Lower leg skin (tissue), 4 donors: Measurements from ENCODE around the gene ZMAT3. TPM values are rescaled to one million over a fixed set of nuclear protein-coding genes. Genes with fewer than 3 reads are reported as not detected.

Experiments used
- DNase-seq, 2 donors: peaks; one replicate each; pipeline ENCODE4 v3.0.0-alpha.2; 2019; ENCODE audit warnings: low spot score in 2 of 2
- H3K4me3 ChIP-seq: fragments of 200-600 bp; sonication (generic); 2 replicates; pipeline ENCODE4 v1.5.1; 2017; ENCODE audit warnings: mild to moderate bottlenecking, low read depth; ENCODE audit not compliant: poor library complexity, severe bottlenecking
- POLR2A ChIP-seq, 2 donors: fragments of 450-650 bp; IDR thresholded peaks; one replicate each; pipeline ENCODE4 v1.6.1; 2016 to 2017; ENCODE audit warnings: antibody characterized with exemption in 2 of 2, mild to moderate bottlenecking in 1 of 2, moderate library complexity in 1 of 2
- WGBS, 2 donors: methylation state at CpG; one replicate each; pipeline ENCODE4 v1.1.5; 2018; 5-methylcytosine and 5-hydroxymethylcytosine counted together
- intact Hi-C: fragments of 100-400 bp; cut with DNase I; formaldehyde crosslinking; loops from one replicate; pipeline ENCODE4 v1.15.0; 2023; ENCODE audit warnings: low total_unique reads
- total RNA-seq, 4 donors: library from RNA; depleted of rRNA; stranded (reverse); fragments of >200 nt; gene quantifications; one replicate each; pipeline ENCODE4 v1.1.0, GENCODE V29; 2016
- TF ChIP-seq, protein P1 (sequence below), 3 donors: fragments of 450-650 bp; IDR thresholded peaks; one replicate each; pipeline ENCODE4 v1.5.1; 2016; ENCODE audit warnings: antibody characterized with exemption in 3 of 3, mild to moderate bottlenecking in 3 of 3, moderate library complexity in 2 of 3

Gene ZMAT3
- total RNA-seq, 4 donors from 2014 or later, result 6.3 to 11.2 (median 10.2) TPM

DNA sequence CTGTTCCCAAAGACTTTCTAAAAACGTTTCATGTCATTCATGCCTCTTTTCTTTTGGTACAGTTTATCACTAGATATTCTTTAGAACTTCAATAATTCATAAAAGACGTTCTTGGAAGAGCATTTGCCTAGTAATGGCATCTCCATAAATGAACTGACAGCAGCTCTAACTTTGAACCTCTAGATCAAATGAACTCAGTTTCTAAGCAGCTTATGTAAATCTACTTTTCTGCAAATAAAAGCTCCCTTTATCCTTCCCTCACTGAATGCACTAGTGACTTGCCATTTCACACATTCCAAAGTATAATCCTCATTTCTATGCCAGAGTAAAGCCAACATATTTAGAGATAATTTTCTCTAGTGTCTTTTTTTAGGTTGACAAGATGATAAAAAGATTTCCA, 85.2 kb downstream of the ZMAT3 start:
- WGBS, 2 donors, result 36 to 40% methylated on average over 2 of the region's 2 CpGs
- intact Hi-C loops, result no loop called here
- H3K4me3 ChIP-seq, result no peak overlapping the region
- no peak for DNase-seq
- no peak for TF ChIP-seq POLR2A (IDR thresholded peaks at IDR 0.05)
- TF ChIP-seq, protein P1, sequence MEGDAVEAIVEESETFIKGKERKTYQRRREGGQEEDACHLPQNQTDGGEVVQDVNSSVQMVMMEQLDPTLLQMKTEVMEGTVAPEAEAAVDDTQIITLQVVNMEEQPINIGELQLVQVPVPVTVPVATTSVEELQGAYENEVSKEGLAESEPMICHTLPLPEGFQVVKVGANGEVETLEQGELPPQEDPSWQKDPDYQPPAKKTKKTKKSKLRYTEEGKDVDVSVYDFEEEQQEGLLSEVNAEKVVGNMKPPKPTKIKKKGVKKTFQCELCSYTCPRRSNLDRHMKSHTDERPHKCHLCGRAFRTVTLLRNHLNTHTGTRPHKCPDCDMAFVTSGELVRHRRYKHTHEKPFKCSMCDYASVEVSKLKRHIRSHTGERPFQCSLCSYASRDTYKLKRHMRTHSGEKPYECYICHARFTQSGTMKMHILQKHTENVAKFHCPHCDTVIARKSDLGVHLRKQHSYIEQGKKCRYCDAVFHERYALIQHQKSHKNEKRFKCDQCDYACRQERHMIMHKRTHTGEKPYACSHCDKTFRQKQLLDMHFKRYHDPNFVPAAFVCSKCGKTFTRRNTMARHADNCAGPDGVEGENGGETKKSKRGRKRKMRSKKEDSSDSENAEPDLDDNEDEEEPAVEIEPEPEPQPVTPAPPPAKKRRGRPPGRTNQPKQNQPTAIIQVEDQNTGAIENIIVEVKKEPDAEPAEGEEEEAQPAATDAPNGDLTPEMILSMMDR (IDR thresholded peaks at IDR 0.05), result no peak

DNA sequence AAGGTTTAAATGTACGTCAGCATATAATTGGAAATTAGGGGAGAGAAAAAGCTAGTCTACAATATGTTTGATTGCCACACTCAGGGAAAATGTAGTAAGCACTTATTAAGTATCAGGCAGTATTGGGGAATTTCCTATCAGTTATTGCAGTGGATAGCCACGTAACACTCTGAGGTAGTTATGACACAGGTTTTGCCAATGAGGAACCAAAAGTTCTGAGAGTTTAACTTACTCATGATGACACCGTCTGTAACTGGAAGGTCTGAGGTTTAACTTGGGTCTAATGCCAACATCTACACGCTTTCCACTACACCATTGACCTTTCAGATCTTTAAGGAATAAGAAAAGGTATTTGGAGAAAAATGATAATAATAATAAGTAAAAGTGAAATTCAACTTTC, 89.5 kb downstream of the ZMAT3 start:
- intact Hi-C loops, result no loop called here
- DNase-seq, result no peak
- H3K4me3 ChIP-seq, result no peak overlapping the region
- TF ChIP-seq, protein P1 (IDR thresholded peaks at IDR 0.05), result no peak
- no peak for TF ChIP-seq POLR2A (IDR thresholded peaks at IDR 0.05)
- WGBS, 2 donors, result 81 to 82% methylated on average over 4 of the region's 4 CpGs

DNA sequence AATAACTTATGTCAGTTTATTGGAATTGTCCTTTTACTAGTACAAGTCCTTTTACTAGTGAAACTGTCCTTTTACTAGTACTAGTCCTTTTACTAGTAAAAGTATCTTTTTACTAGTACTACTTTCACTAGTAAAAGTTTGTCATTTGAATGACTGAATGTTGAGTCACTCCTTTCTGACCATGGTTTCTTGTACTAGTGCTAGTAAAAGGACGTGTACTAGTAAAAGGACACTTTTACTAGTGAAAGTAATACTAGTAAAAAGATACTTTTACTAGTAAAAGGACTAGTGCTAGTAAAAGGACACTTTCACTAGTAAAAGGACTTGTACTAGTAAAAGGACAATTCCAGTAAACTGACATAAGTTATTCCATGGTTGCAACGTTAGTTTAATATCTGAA, 96.3 kb downstream of the ZMAT3 start:
- intact Hi-C loops, result no loop called here

DNA sequence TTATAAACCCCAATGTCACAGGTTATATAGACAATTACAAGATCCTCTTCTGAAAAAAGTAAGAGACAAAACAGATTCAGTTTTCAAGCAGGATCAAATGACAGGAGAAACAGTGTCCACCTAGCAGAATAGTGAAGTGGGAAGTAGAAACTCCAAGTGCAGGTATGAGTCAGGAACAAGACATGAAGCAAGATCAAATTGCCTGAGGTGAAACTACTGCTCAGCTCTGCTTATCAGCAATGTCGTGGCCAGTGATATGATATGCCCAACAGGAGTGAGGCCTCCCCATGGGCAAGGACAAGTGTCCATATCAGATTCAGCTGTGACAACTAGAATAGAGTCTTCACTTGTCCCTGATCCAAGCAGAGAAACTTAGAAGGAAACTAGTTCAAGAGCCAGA, 100.0 kb downstream of the ZMAT3 start:
- no peak for TF ChIP-seq POLR2A (IDR thresholded peaks at IDR 0.05)
- TF ChIP-seq, protein P1 (IDR thresholded peaks at IDR 0.05), result no peak
- H3K4me3 ChIP-seq, result no peak overlapping the region
- DNase-seq, result no peak
- 40 to 46% methylated on average over 1 of the region's 1 CpG for WGBS, 2 donors
- intact Hi-C loops, result no loop called here

More for the DNA sequence above, 96.3 kb downstream of the ZMAT3 start:
- DNase-seq, result no peak
- H3K4me3 ChIP-seq, result no peak overlapping the region
- TF ChIP-seq POLR2A (IDR thresholded peaks at IDR 0.05), result no peak
- TF ChIP-seq, protein P1 (IDR thresholded peaks at IDR 0.05), result no peak
- WGBS, 2 donors, result 81 to 88% methylated on average over 2 of the region's 2 CpGs

DNA sequence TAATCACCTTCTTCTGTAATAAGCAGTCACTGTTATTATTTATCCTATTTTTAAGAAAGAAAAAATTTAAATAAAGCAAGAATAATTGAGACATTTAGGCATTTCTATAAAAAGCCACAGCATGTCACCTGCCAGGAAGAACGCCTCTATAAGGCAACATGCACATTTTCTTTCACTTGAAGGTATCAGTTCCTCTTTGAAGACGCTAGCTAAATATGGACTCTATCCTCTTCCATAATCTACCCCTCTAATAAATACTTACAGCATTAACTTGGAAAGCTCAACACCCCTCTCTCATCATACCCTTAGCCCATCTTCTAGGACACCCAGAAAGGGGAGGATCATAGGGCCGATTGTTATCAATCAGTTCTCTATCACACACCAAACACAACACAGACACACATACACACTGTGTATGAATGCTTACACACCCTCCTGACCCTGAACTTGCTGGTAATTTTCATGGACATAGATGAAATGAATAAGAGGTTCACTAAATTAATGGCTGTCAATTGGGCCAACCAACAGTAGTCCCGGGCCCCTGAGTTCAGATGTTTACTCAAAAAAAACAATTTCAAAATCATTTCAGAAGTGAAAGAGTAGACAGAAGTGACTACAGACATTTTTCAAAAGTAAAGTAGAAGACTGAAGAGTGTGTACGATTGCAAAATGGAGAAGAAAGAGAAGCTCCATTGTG, 102.5 kb downstream of the ZMAT3 start:
- intact Hi-C loops, result no loop called here
- no peak overlapping the region for H3K4me3 ChIP-seq
- no peak for TF ChIP-seq POLR2A (IDR thresholded peaks at IDR 0.05)
- TF ChIP-seq, protein P1 (IDR thresholded peaks at IDR 0.05), result no peak
- 83 to 86% methylated on average over 5 of the region's 5 CpGs for WGBS, 2 donors
- DNase-seq, result no peak

Other genes with a start within 250 kb of the ZMAT3 start
- gene PIK3CA, start 76.5 kb upstream of the ZMAT3 start, total RNA-seq, result 10 to 100 TPM; 18.4 to 22.4 (median 21.3) TPM
- 1 to 10 TPM in 2 of 4 donors, under 1 TPM in 2; 0.19 to 1.5 (median 0.87) TPM for gene KCNMB3, start 179.3 kb upstream of the ZMAT3 start, total RNA-seq